Measurements from ENCODE around the gene FN1. TPM values are rescaled to one million over a fixed set of nuclear protein-coding genes. Genes with fewer than 3 reads are reported as not detected.

The FN1 gene
- total RNA-seq, 1 donor from 2014 or later: 902 TPM

DNA sequence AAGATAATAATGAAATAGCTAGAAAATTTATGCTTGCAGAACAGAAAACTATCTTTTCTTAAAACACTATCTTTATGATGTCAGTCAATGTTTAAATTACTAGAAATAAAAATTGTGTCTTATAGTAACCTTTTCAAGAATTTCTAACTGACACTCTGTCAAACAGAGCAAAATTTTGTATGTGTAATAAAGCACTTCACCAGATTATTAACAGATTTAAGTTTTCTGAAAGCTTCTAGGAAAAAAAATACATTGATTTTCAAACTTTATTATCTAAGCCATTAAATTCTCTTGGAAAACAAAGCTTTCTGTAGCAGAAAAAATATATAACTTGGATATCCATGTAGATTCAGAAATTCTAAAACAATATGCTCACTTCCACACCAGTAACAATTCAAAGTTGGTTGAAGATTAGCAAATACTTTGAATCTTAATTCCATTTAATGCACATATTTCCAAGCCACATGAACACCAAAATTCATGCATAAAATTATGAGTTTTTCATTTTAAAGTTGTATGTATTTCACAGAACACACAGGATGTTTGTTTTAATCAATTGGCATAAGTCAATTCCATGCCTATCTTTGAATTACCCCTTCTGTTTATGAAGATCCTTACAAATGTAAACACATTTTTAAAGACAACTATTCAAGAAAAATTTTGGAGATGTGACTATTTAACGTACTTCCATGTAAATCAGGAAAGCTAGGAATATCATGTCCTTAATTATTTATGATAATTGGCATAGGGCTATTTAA is 19.9 kb downstream of the FN1 start:
- TF ChIP-seq, protein P1, sequence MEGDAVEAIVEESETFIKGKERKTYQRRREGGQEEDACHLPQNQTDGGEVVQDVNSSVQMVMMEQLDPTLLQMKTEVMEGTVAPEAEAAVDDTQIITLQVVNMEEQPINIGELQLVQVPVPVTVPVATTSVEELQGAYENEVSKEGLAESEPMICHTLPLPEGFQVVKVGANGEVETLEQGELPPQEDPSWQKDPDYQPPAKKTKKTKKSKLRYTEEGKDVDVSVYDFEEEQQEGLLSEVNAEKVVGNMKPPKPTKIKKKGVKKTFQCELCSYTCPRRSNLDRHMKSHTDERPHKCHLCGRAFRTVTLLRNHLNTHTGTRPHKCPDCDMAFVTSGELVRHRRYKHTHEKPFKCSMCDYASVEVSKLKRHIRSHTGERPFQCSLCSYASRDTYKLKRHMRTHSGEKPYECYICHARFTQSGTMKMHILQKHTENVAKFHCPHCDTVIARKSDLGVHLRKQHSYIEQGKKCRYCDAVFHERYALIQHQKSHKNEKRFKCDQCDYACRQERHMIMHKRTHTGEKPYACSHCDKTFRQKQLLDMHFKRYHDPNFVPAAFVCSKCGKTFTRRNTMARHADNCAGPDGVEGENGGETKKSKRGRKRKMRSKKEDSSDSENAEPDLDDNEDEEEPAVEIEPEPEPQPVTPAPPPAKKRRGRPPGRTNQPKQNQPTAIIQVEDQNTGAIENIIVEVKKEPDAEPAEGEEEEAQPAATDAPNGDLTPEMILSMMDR (conservative IDR thresholded peaks at IDR 0.05): no peak

DNA sequence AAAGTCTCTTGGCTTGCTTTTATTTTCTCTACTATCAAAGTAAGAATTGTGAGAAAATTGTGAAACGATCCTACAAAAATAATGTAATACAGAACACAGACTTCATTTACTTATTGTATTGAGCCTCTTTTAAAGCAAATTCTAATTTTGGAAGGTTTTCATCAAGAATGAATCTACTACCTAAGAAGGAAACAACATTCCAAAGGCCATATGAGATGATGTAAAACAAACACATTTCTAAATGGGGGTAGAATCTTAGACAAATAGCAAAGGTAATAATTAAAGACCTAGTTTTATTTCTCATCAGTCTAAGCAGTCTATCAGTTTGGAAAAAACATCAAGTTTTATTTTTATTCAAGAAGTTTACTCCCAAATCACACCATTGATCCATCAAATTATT is 20.6 kb downstream of the FN1 start:
- TF ChIP-seq, protein P1 (conservative IDR thresholded peaks at IDR 0.05): no peak
- H3K36me3 Mint-ChIP-seq: peaks cover 20% of the 10 kb centered on the region
- H3K27me3 Mint-ChIP-seq: no peaks in the 10 kb centered on the region
- H3K9me3 Mint-ChIP-seq: no peaks in the 10 kb centered on the region
- peaks cover 8% of the 10 kb centered on the region for H3K4me1 Mint-ChIP-seq (ENCODE audit: unreplicated experiment)
- H3K27ac Mint-ChIP-seq: no peak overlapping the region
- no peak for DNase-seq (ENCODE audit: extremely low spot score, unreplicated experiment)
- no peak overlapping the region for H3K4me3 Mint-ChIP-seq

More for the DNA sequence above, 19.9 kb downstream of the FN1 start:
- Mint-ChIP-seq H3K4me1 (ENCODE audit: unreplicated experiment) (peaks cover 8% of the 10 kb centered on the region), H3K36me3 (peaks cover 19% of the 10 kb centered on the region), H3K4me3 (no peak overlapping the region), H3K27ac (no peak overlapping the region), H3K27me3 (no peaks in the 10 kb centered on the region), H3K9me3 (no peaks in the 10 kb centered on the region)
- no peak for DNase-seq (ENCODE audit: extremely low spot score, unreplicated experiment)

- H3K4me3 Mint-ChIP-seq: no peak overlapping the region
- DNase-seq (ENCODE audit: extremely low spot score, unreplicated experiment): no peak
- H3K4me1 Mint-ChIP-seq (ENCODE audit: unreplicated experiment): peaks cover 8% of the 10 kb centered on the region
- TF ChIP-seq, protein P1 (conservative IDR thresholded peaks at IDR 0.05): no peak
- no peaks in the 10 kb centered on the region for H3K27me3 Mint-ChIP-seq
- H3K36me3 Mint-ChIP-seq: peaks cover 20% of the 10 kb centered on the region
- no peak overlapping the region for H3K27ac Mint-ChIP-seq
- H3K9me3 Mint-ChIP-seq: no peaks in the 10 kb centered on the region
These were observed 21.2 kb downstream of the FN1 start for GRCh38 chr2:215414674-215415073.

GRCh38 chr2:215413974-215414373 is 21.9 kb downstream of the FN1 start:
- no peak overlapping the region for H3K4me3 Mint-ChIP-seq

GRCh38 chr2:215413484-215413777 is 22.4 kb downstream of the FN1 start:
- no peak for DNase-seq (ENCODE audit: extremely low spot score, unreplicated experiment)
- Mint-ChIP-seq H3K36me3 (peaks cover 20% of the 10 kb centered on the region), H3K27ac (no peak overlapping the region), H3K4me1 (ENCODE audit: unreplicated experiment) (peaks cover 6% of the 10 kb centered on the region), H3K9me3 (no peaks in the 10 kb centered on the region), H3K27me3 (no peaks in the 10 kb centered on the region), H3K4me3 (no peak overlapping the region)
- TF ChIP-seq, protein P1 (conservative IDR thresholded peaks at IDR 0.05): no peak

More at GRCh38 chr2:215413974-215414373, 21.9 kb downstream of the FN1 start:
- Mint-ChIP-seq H3K4me1 (ENCODE audit: unreplicated experiment) (peaks cover 8% of the 10 kb centered on the region), H3K27ac (no peak overlapping the region), H3K9me3 (no peaks in the 10 kb centered on the region), H3K36me3 (peaks cover 20% of the 10 kb centered on the region), H3K27me3 (no peaks in the 10 kb centered on the region)
- DNase-seq (ENCODE audit: extremely low spot score, unreplicated experiment): no peak
- TF ChIP-seq, protein P1 (conservative IDR thresholded peaks at IDR 0.05): no peak
